ENCODE measurements around the gene DLGAP1. TPM values are rescaled to one million over a fixed set of nuclear protein-coding genes. Genes with fewer than 3 reads are reported as not detected.
A peak's percentile ranks its signal among the peaks of the same experiment; 100 is the strongest.

Gene DLGAP1
- total and polyA plus RNA-seq, 2 experiments from 2014 or later, result 0.13 to 0.22 TPM

- no peaks in the 10 kb centered on the region for H3K36me3 ChIP-seq (ENCODE audit: low read depth)
- TF ChIP-seq EZH2 (IDR thresholded peaks at IDR 0.05; ENCODE audit: insufficient read depth, poor library complexity, severe bottlenecking) (no peak), EZH2phosphoT487 (IDR thresholded peaks at IDR 0.05; ENCODE audit: insufficient read depth, low read depth) (no peak)
- H3K9ac ChIP-seq, result no peak overlapping the region
- H3K27me3 ChIP-seq (replicated peaks; ENCODE audit: insufficient read depth), result peaks cover 21% of the 10 kb centered on the region; the same call in 1 of the 2 replicates
- WGBS, 2 experiments (ENCODE audit: low coverage in 1 of 2, low lambda C conversion rate in 2 of 2, missing lambda C conversion rate in 2 of 2), result 43 to 46% methylated on average over 4 of the region's 4 CpGs
- in situ Hi-C loops (cut with MboI), result loop anchor here (10.0 kb wide), 1 partner anchor 62 kb away; no protein-coding TSS in a partner anchor
- H2AFZ ChIP-seq, result no peak overlapping the region
- no peaks in the 10 kb centered on the region for H3K9me2 ChIP-seq (ENCODE audit: insufficient read depth)
- H3K4me2 ChIP-seq (ENCODE audit: unreplicated experiment), result no peak overlapping the region
- H3K4me1 ChIP-seq (ENCODE audit: insufficient read depth), result 0 out of 2 replicates have a peak, but pooled peaks cover 11% of the 10 kb centered on the region
- H4K20me1 ChIP-seq (ENCODE audit: insufficient read depth), result no peaks in the 10 kb centered on the region
- H3K4me3 ChIP-seq, result no peak overlapping the region
- H3K27ac ChIP-seq, result no peak overlapping the region
- no peaks in the 10 kb centered on the region for H3K9me3 ChIP-seq (ENCODE audit: low read depth)
- H3K79me2 ChIP-seq (ENCODE audit: insufficient read depth), result no peaks in the 10 kb centered on the region
- no peak for DNase-seq
- H3F3A ChIP-seq (ENCODE audit: insufficient read depth), result no peaks in the 10 kb centered on the region
Observed at GRCh38 chr18:3713166-3713565, 741.9 kb downstream of the DLGAP1 start.

GRCh38 chr18:3712491-3712890 is 742.6 kb downstream of the DLGAP1 start:
- H3K27ac ChIP-seq, result no peak overlapping the region
- no peak overlapping the region for H3K9ac ChIP-seq
- no peaks in the 10 kb centered on the region for H3K9me3 ChIP-seq (ENCODE audit: low read depth)
- no peak overlapping the region for H3K4me2 ChIP-seq (ENCODE audit: unreplicated experiment)
- TF ChIP-seq EZH2 (IDR thresholded peaks at IDR 0.05; ENCODE audit: insufficient read depth, poor library complexity, severe bottlenecking) (no peak), EZH2phosphoT487 (IDR thresholded peaks at IDR 0.05; ENCODE audit: insufficient read depth, low read depth) (no peak)
- H4K20me1 ChIP-seq (ENCODE audit: insufficient read depth), result no peaks in the 10 kb centered on the region
- H3K4me1 ChIP-seq (ENCODE audit: insufficient read depth), result 0 out of 2 replicates have a peak, but pooled peaks cover 11% of the 10 kb centered on the region
- H2AFZ ChIP-seq, result no peak overlapping the region
- H3K9me2 ChIP-seq (ENCODE audit: insufficient read depth), result no peaks in the 10 kb centered on the region
- in situ Hi-C loops (cut with MboI), result loop anchor here (10.0 kb wide), 1 partner anchor 62 kb away; no protein-coding TSS in a partner anchor
- no peak overlapping the region for H3K4me3 ChIP-seq
- no peaks in the 10 kb centered on the region for H3K36me3 ChIP-seq (ENCODE audit: low read depth)
- H3F3A ChIP-seq (ENCODE audit: insufficient read depth), result no peaks in the 10 kb centered on the region
- no peaks in the 10 kb centered on the region for H3K79me2 ChIP-seq (ENCODE audit: insufficient read depth)
- peaks cover 18% of the 10 kb centered on the region; the same call in 1 of the 2 replicates for H3K27me3 ChIP-seq (replicated peaks; ENCODE audit: insufficient read depth)
- no peak for DNase-seq
- WGBS, 2 experiments (ENCODE audit: low coverage in 1 of 2, low lambda C conversion rate in 2 of 2, missing lambda C conversion rate in 2 of 2), result 76% methylated on average over 5 of the region's 5 CpGs

- H3K9ac ChIP-seq, result no peak overlapping the region
- peak; percentile 56 for DNase-seq
- 10 to 19% methylated on average over 8 of the region's 8 CpGs for WGBS, 2 experiments (ENCODE audit: low coverage in 1 of 2, low lambda C conversion rate in 2 of 2, missing lambda C conversion rate in 2 of 2)
Observed at GRCh38 chr18:3710712-3711301, 744.3 kb downstream of the DLGAP1 start.

GRCh38 chr18:3709205-3709604 is 745.9 kb downstream of the DLGAP1 start:
- no peak overlapping the region for H2AFZ ChIP-seq
- H3K4me2 ChIP-seq (ENCODE audit: unreplicated experiment), result no peak overlapping the region
- no peaks in the 10 kb centered on the region for H3K27me3 ChIP-seq (replicated peaks; ENCODE audit: insufficient read depth)
- H3K36me3 ChIP-seq (ENCODE audit: low read depth), result no peaks in the 10 kb centered on the region
- H3K4me3 ChIP-seq, result no peak overlapping the region
- no peaks in the 10 kb centered on the region for H3K9me3 ChIP-seq (ENCODE audit: low read depth)
- 0 out of 2 replicates have a peak, but pooled peaks cover 11% of the 10 kb centered on the region for H3K4me1 ChIP-seq (ENCODE audit: insufficient read depth)
- in situ Hi-C loops (cut with MboI), result loop anchor here (10.0 kb wide), 2 partner anchors 156 to 276 kb away; no protein-coding TSS in a partner anchor
- DNase-seq, result no peak
- no peaks in the 10 kb centered on the region for H4K20me1 ChIP-seq (ENCODE audit: insufficient read depth)
- WGBS, 2 experiments (ENCODE audit: low coverage in 1 of 2, low lambda C conversion rate in 2 of 2, missing lambda C conversion rate in 2 of 2), result 39 to 46% methylated on average over 4 of the region's 4 CpGs
- H3F3A ChIP-seq (ENCODE audit: insufficient read depth), result no peaks in the 10 kb centered on the region
- H3K9ac ChIP-seq, result no peak overlapping the region
- TF ChIP-seq EZH2phosphoT487 (IDR thresholded peaks at IDR 0.05; ENCODE audit: insufficient read depth, low read depth) (no peak), EZH2 (IDR thresholded peaks at IDR 0.05; ENCODE audit: insufficient read depth, poor library complexity, severe bottlenecking) (no peak)
- no peaks in the 10 kb centered on the region for H3K79me2 ChIP-seq (ENCODE audit: insufficient read depth)
- H3K27ac ChIP-seq, result no peak overlapping the region
- H3K9me2 ChIP-seq (ENCODE audit: insufficient read depth), result no peaks in the 10 kb centered on the region

More at GRCh38 chr18:3710712-3711301, 744.3 kb downstream of the DLGAP1 start:
- TF ChIP-seq EZH2phosphoT487 (IDR thresholded peaks at IDR 0.05; ENCODE audit: insufficient read depth, low read depth) (no peak), EZH2 (IDR thresholded peaks at IDR 0.05; ENCODE audit: insufficient read depth, poor library complexity, severe bottlenecking) (no peak)
- in situ Hi-C loops (cut with MboI), result loop anchor here (10.0 kb wide), 1 partner anchor 64 kb away; no protein-coding TSS in a partner anchor
- H3K4me2 ChIP-seq (ENCODE audit: unreplicated experiment), result no peak overlapping the region
- H4K20me1 ChIP-seq (ENCODE audit: insufficient read depth), result no peaks in the 10 kb centered on the region
- 0 out of 2 replicates have a peak, but pooled peaks cover 8% of the 10 kb centered on the region for H3K27me3 ChIP-seq (replicated peaks; ENCODE audit: insufficient read depth)
- no peaks in the 10 kb centered on the region for H3K79me2 ChIP-seq (ENCODE audit: insufficient read depth)
- H3K4me1 ChIP-seq (ENCODE audit: insufficient read depth), result 0 out of 2 replicates have a peak, but pooled peaks cover 11% of the 10 kb centered on the region
- H3K36me3 ChIP-seq (ENCODE audit: low read depth), result no peaks in the 10 kb centered on the region
- H3K27ac ChIP-seq, result no peak overlapping the region
- H3F3A ChIP-seq (ENCODE audit: insufficient read depth), result no peaks in the 10 kb centered on the region
- no peaks in the 10 kb centered on the region for H3K9me3 ChIP-seq (ENCODE audit: low read depth)
- no peak overlapping the region for H2AFZ ChIP-seq
- H3K4me3 ChIP-seq, result no peak overlapping the region
- H3K9me2 ChIP-seq (ENCODE audit: insufficient read depth), result no peaks in the 10 kb centered on the region
